Mucosa of descending colon (tissue), 3 donors: ENCODE data around the gene TIMM9. TPM values are rescaled to one million over a fixed set of nuclear protein-coding genes. Genes with fewer than 3 reads are reported as not detected.

Experiments
- ATAC-seq: fragments of 200-7000 bp; cut with Tn5 transposase; one replicate; pipeline ENCODE4 v1.9.1; 2020; ENCODE audit warnings: mild to moderate bottlenecking, moderate library complexity
- DNase-seq, 3 donors: peaks; one replicate each; pipeline ENCODE4 v3.0.0-alpha.2; 2020
- H3K36me3 ChIP-seq: fragments of 200-600 bp; one replicate; pipeline ENCODE4 v1.8.0; 2021; ENCODE audit warnings: low read depth, mild to moderate bottlenecking
- H3K4me1 ChIP-seq: fragments of 200-600 bp; one replicate; pipeline ENCODE4 v1.8.0; 2021; ENCODE audit warnings: low read depth, mild to moderate bottlenecking
- H3K4me3 ChIP-seq: fragments of 200-600 bp; one replicate; pipeline ENCODE4 v1.8.0; 2021; ENCODE audit warnings: mild to moderate bottlenecking
- H3K9me3 ChIP-seq: fragments of 200-600 bp; one replicate; pipeline ENCODE4 v1.8.0; 2021; ENCODE audit warnings: mild to moderate bottlenecking
- intact Hi-C, 2 donors: fragments of 100-400 bp; cut with DNase I in 1 of 2; cut with micrococcal nuclease in 1 of 2; formaldehyde crosslinking; loops; one replicate each; pipeline versions ENCODE4 v1.11.0 to v1.11.1; 2022; cut with DNase I, micrococcal nuclease
- total RNA-seq, 3 donors: library from RNA; stranded (reverse); fragmentation: NEBNext Ultra II Directional in 2 of 3; extraction: Animal tissue kit (Norgen Biotek cat#: 25700) in 2 of 3; gene quantifications; one replicate each; pipeline versions ENCODE4 v1.2.1 to v1.2.4, GENCODE V29; 2021 to 2023
- TF ChIP-seq, protein P1 (sequence below): fragments of 200-600 bp; IDR thresholded peaks from one replicate; pipeline ENCODE4 v1.8.0; 2022; ENCODE audit warnings: antibody characterized with exemption, mild to moderate bottlenecking
- donor health status: DM: no; HTN: no; CAD: no; lungs with moderate emphysema.
- donor health status: DM: no; HTN: no; CAD: no.
- donor health status: DM: no; HTN: yes; CAD: no.

TIMM9 gene
- total RNA-seq, 3 donors from 2014 or later, result 18.5 to 35.6 (median 22.2) TPM

DNA sequence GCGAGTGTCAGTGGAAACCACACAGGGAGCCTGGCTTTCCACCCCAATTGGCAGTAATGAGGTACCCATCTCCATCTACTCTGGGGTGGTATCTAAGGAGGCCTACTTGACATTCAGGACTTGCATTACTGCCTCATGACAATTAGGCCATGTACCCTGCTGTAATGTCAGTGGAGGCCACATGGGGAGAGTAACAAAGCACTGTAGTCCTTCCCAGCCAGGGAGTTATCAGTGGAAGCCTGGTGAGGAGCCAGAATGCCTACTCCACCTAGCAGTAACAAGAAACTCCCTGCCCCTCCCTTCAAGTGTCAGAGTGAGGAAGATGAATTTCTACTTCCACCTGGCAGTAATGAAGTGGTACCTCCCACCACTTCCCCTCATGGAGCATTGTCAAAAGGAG, 12.5 kb downstream of the TIMM9 start:
- Histone ChIP-seq H3K36me3 (no peaks in the 10 kb centered on the region), H3K9me3 (no peaks in the 10 kb centered on the region), H3K4me3 (no peak overlapping the region), H3K4me1 (no peaks in the 10 kb centered on the region)
- no peak for DNase-seq
- intact Hi-C loops, result no loop called here
- TF ChIP-seq, protein P1, sequence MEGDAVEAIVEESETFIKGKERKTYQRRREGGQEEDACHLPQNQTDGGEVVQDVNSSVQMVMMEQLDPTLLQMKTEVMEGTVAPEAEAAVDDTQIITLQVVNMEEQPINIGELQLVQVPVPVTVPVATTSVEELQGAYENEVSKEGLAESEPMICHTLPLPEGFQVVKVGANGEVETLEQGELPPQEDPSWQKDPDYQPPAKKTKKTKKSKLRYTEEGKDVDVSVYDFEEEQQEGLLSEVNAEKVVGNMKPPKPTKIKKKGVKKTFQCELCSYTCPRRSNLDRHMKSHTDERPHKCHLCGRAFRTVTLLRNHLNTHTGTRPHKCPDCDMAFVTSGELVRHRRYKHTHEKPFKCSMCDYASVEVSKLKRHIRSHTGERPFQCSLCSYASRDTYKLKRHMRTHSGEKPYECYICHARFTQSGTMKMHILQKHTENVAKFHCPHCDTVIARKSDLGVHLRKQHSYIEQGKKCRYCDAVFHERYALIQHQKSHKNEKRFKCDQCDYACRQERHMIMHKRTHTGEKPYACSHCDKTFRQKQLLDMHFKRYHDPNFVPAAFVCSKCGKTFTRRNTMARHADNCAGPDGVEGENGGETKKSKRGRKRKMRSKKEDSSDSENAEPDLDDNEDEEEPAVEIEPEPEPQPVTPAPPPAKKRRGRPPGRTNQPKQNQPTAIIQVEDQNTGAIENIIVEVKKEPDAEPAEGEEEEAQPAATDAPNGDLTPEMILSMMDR, result no peak
- peak; percentile 54 for ATAC-seq

DNA sequence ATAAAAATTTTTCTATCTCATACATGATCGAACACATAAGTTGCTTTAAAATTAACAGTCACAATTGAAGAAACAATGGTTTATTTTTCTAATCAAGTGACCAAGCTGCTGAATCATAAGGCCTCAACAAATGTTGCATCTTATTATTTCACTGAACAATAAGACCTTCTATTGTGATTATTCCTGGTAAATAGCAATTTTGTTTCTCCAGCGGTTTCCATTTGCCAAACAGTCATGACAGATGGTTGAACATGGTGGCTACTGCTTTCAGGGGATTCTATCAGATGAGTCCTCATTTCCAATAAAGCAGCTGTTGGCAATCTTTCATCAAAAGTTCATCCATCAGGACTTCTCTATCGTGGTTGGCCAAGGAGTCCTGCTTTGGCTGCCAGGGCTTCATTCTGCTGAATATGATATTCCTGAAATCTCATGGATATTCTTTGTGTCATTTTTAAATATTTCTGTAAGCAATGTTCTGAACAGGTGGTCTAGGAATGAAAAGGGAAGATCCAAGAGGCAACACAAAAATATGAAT, 18.6 kb downstream of the TIMM9 start:
- Histone ChIP-seq H3K36me3 (no peaks in the 10 kb centered on the region), H3K4me1 (no peaks in the 10 kb centered on the region), H3K9me3 (no peaks in the 10 kb centered on the region), H3K4me3 (no peak overlapping the region)
- ATAC-seq (no peak), DNase-seq (no peak)
- TF ChIP-seq, protein P1, result no peak
- intact Hi-C loops, result no loop called here

DNA sequence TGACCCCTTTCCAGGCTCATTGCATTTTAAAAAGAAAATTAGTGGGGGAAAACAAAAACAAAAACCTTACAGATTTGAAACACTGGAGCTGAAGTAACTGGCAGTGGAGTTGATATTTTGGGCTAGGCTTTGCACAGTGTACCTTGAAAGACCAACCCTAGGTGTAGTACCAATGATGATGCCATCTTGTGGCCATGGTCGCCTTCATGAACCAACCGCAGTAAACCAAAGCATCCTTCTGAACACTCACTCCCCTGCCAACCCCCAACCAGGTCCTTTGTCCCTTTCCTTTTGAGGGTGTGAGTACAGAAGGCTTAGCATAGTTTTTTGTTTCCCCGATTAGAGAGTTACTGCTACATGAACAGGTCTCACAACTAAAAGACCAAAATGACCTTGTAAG, 25.7 kb downstream of the TIMM9 start:
- H3K4me3 ChIP-seq, result no peak overlapping the region
- no peak for ATAC-seq
- peaks cover 3% of the 10 kb centered on the region for H3K4me1 ChIP-seq
- H3K9me3 ChIP-seq, result no peaks in the 10 kb centered on the region
- H3K36me3 ChIP-seq, result no peaks in the 10 kb centered on the region
- peak in 1 of 3 donors; percentile 14 for DNase-seq
- intact Hi-C loops, result no loop called here
- TF ChIP-seq, protein P1, result no peak

DNA sequence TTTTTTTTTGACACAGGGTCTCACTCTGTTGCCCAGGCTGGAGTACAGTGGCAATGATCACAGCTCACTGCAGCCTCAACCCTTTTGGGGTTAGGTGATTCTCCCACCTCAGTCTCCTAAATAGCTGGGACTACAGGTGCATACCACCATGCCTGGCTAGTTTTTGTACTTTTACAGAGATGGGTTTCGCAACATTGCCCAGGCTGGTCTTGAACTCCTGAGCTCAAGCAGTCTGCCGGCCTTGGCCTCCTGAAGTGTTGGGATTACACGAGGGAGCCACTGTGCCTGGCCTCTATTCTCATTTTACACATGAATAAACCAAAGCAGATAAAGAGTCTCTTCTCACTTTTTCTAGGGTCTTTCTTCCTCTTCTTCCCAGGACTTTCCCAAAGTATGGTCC, 28.4 kb downstream of the TIMM9 start:
- ATAC-seq (no peak), DNase-seq (no peak)
- peaks cover 4% of the 10 kb centered on the region for H3K4me1 ChIP-seq
- no peak overlapping the region for H3K4me3 ChIP-seq
- no peaks in the 10 kb centered on the region for H3K9me3 ChIP-seq
- TF ChIP-seq, protein P1, result no peak
- no peaks in the 10 kb centered on the region for H3K36me3 ChIP-seq
- intact Hi-C loops, result no loop called here

DNA sequence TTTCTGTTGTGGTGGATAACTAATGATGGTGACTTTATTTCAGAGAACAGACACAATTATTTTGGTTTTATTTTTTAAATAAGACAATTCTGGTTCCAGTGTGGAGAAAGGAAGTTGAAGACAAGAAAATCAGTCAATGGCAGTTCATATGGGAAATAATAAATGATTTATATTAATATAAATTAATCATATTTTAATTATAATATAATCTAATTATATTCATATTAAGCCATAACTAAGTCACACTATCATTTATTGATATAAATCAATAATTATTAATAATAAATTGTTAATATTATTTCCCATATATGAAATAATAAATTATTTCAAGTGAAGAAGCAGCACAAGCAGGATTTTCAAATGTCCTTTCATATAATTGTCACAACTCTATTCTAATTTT, 28.8 kb downstream of the TIMM9 start:
- H3K4me1 ChIP-seq, result peaks cover 4% of the 10 kb centered on the region
- ATAC-seq, result no peak
- no peaks in the 10 kb centered on the region for H3K36me3 ChIP-seq
- no peak for DNase-seq
- TF ChIP-seq, protein P1, result no peak
- intact Hi-C loops, result no loop called here
- H3K4me3 ChIP-seq, result no peak overlapping the region
- no peaks in the 10 kb centered on the region for H3K9me3 ChIP-seq

DNA sequence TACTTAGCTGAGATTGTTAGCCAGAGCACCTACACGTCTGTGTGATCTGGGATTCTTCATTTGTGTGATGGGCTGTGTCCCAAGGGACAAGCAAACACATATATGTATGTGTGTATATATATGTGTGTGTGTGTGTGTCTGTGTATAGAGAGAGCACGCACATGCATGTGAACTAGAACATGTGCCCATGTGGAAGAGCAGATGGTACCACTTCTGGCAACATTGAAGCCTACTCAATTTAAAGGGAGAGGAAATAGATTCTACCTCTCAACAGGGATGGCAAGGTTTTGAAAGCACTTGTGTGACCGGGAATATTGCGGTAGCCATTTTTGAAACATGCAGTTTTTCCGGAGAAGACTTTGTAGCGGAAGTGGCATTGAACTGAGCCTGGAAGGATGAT, 30.2 kb downstream of the TIMM9 start:
- Histone ChIP-seq H3K9me3 (no peaks in the 10 kb centered on the region), H3K4me3 (no peak overlapping the region), H3K4me1 (peaks cover 4% of the 10 kb centered on the region), H3K36me3 (no peaks in the 10 kb centered on the region)
- TF ChIP-seq, protein P1, result no peak
- ATAC-seq (no peak), DNase-seq (no peak)
- intact Hi-C loops, result no loop called here
